Iris pigment epithelial cell (primary cell): Measurements from ENCODE around the gene DKK3.
A peak's percentile ranks its signal among the peaks of the same experiment; 100 is the strongest.

Experiments
- DNase-seq: peaks from one replicate; pipeline ENCODE4 v3.0.0-alpha.2; 2011; ENCODE audit warnings: low read depth

DKK3 gene

DNA sequence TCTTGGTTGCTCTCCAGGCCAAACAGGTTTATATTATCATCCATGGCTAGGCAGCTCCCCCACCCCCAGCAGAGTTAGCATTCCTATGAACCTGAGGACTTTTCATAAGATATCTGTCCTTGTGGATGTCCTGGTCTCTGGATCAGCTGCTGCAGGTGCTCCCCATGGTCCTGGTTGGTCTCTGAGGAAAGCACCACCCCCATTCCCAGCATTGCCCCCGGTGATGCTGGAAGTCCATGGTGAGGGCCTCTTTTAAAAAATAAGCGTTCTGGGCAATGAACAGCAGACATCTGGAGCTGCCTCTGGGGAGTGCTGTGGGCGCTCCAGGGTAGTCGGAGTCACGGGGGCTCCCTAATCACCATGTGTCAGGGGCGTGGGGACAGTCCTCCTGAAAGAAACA is 26.6 kb downstream of the DKK3 start:
- DNase-seq = no peak

DNA sequence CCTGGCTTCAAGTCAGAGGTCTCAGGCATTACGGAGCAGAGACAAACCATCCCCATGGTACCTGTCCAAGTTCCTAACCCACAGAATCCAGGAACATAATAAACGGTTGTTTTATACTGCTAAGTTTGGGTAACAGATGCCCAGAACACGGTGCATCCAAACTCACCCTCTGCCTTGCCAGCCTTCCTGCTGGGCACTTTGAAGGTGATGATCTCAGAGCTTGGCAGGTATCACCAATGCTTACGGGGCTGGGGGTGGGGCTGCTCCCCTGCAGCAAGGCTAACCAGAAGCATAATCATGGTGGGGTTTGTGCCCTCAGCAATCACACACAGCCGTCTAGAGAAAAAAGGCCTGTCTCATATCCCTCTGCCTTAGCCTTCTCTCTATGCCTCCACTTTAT is 27.1 kb downstream of the DKK3 start:
- DNase-seq = no peak

DNA sequence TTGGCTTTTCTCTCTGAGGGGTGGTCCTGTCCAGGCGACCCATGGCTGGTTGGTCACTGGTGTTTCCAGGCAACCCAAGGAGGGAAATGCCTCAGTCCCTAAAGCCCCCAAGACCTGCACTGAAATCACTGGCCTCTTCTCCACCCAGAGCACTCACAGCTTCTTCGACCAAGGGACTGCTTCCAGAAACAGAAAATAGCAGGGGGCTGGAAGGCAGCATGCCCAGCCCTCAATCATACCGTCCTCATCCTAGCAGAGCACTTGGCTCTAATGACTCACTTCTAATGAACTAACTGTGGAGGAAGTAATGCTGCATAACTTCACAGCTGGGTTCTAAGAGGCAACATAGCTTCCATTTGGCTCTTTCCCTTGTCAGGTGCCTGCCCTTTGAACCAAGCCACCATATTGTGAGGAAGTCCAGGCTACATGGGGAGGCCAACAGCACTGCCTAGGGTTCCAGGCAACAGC is 27.6 kb downstream of the DKK3 start:
- DNase-seq = peak; percentile 54

DNA sequence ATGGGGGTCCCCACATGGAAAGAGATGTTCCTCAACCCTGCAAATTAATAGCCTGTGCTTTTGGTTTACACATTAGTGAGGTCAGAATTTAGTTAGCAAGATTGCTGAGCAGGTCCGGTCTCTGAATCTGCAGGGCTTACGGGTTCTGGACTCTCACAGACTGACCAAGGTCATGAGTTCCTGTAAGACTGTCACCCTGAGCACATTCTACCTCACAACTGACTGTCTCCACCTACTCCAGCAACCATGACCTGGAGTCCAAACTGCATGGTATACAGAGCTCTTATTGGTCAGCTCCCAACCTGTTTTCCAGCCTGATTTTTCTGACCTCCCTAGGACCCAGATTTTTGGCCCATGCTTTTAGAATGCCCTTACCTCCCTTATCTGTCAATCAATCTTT is 28.2 kb downstream of the DKK3 start:
- DNase-seq = no peak

DNA sequence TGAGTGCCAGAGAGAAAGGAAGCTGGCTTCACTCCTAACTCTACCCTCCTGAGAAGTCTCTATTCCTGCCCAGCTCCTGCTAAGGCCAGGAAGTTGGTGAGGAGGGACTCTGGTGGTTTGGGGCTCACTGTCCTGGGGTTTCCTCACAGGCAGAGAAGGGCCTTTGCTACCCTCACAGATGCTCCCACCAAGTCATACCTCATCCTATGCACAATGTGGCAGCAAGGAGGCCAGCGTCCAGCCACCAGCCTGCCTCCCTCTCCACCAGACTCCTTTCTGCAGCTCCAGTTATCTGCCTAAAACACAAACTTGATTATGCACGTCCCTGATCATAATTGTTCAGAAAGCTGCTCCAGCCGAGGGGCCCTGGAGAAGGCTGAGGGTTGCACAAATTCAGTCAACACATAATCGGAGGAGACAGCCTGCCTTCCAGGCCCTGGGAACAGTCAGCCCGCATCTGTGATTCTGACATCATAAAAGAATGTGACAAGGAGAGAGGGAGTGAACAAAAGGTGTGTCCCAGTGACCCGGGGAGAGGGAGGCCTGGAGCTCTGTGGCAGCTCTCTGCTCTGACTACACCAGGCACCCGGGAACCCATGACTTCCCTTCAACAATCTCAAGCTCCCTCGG is 28.8 kb downstream of the DKK3 start:
- DNase-seq = peak; percentile 74

DNA sequence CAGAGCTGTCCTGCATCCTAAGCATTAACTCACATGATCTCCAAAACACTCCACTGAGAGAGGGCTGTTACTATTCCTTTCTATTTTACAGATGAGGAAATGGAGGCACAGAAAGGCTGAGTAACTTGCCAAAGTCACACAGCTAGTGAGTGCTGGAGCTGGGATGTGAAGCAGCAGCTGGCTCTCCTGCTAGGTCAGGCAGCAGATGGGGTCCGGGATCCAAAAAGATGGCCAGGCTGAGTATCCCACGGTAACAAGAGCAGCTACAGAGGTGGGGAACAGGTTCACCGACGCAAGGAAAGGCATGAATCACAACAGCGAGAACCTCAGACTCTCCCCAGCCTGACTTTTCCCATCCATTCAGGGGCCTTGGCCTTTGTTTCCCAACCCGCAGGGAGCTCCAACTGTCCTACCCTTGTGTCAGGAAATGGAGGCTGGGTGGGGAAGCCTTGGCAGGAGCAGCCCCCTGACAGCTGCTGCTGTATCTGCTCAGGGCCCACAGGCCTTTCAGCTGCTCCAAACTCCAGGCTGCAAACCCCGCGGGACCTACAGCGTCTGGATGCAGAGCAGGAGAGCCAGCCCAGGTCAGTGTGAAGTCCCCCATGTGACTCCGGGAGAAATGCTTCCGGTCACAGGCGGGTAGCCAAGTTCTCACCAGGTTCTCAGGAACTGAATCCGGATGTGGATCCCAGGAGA is 29.5 kb downstream of the DKK3 start:
- DNase-seq = peak; percentile 67

DNA sequence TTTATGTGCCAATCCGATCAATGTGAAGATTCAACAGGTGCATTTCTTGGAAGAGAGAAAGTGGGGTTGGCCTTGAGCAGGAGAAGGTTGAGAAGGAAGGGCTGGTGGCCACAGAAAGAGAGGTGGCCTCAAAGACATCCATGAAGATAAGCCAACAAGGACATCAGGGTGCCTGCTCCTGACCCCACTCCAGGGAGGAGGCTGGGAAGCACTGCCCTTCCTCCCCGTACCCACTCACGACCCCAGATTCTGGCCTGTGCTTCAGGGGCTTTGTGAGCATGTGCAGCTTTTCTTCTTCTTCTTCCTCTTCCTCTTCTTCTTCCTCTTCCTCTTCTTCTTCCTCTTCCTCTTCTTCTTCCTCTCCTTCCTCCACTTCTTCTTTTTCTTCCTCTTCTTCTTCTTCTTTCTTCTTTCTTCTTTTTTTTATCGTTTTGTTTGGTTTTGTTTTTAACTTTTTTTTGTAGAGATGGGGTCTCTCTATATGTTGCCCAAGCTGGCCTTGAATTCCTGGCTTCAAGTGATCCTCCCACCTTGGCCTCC is 30.3 kb downstream of the DKK3 start:
- no peak for DNase-seq

DNA sequence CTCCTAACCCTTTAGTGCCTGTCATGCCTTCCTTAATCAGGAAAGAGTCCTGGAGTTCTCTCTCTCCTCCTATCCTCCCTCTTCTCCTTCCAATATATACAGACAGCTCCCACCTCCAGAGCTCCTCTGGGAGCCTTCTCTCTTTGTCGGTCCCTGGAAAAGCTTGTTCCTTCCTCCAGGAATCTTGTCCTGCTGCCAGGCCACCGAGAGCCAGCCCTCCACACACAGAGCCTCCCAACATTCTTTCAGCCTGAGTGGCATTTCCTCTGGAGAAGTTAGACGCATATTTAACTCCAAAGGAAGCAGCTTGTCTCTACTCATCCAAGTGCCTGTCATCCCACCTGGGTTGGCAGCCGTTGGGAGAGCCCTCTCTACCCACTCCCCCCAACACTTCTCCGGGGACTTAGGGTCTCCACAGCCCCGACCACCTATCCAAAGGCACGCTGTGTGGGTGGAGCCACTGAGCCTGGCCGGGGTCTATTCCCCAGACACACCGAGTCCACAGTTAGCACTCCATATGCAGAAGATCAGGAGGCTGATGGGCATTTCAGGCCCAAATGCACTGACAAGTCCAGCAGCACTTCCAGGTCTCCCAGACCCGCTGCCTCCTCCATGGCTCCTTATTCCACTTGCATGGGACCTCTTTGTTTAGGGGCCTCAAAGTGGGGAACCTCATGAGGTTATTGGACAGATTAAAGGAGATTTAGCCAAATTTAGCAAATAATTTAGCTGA is 31.1 kb downstream of the DKK3 start:
- peak; percentile 70 for DNase-seq

DNA sequence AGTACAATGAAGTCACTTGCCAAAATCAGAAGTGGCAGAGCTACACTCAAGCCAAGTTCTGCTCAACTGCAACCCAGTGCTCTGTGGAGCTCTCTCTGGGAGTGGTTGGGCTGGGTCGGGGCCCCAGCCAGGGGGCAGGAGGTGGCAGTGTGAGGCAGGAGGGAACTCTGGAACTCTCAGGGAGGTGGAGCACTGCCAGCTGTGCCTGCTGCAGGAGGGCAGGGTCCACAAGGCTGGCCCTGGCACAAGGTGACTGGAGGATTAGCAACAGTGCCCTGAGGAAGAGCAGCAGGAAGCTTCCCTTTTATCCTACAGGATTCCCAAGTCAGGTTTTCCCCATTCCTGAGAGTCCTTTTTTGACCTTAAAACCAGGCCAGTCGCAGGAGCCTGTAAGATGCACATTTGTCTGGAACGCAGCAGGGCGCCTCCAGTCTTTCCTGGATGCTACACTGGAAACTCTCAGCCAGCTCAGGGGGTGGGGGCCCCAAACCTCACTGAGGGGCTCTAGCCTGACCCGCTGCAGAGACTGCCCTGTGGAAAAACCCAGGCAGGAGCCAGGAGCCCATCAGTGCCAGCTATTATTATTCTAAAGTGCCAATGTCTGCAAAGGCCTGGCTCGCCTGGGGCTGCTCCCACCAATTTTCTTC is 31.8 kb downstream of the DKK3 start:
- no peak for DNase-seq

DNA sequence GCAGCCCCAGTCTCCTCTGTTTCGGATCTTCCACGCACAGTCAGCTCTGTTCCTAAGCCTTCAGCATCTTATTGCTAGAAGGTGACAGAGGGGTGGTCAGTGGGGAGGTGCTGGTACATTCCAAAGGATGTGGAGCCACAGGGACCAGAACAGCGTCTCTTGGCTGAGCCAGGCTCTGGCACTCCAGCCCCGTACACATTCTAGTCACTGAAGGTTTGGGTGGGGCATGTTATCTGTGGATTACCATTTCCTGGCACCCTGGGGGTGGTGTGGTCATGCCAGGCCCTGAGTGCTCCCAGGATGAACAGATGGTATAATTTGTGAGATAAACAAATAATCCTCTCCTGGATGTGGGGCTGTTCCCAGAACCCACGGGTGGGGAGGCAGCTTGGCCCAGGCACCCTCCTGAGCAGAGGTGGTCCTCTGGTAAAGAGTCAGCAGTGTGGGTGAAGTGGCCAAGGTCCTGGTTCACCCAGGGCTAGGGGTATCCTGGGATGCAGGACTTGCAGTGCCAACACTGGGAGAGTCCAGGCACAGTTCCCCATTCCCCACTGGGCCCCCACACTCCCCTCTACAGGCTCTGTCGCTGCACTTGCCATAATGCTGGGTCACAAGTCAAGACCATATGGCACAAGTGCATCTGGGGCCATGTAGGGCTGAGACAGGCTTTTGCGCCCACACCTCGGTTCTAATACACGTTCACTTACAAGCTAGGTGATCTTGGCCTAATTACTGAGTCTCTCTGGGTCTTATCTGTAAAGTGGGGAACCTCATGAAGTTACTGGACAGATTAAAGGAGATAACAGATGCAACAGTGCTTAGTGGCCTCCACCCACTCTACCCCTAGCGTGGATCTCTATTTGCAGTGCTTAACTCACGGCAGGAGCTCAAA is 33.0 kb downstream of the DKK3 start:
- DNase-seq = no peak

DNA sequence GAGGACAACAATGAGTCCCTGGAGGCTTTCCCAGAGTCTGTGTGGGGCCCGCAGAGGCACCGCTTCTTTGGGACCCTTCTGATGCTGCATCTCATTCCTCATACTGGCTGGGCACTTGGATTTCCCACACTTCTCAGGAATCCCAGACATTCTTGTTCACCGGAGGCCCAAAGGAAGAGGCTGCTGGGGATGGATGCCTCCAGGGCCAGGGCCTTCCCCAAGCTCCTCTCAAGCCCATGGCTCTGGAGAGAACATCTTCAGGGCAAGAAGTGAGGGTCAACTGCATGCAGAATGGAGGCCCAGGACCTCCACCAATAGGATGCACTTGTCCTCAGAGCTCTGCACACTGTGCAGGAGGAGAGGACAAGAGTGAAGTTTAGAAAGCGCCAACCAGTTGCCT is 34.6 kb downstream of the DKK3 start:
- no peak for DNase-seq

DNA sequence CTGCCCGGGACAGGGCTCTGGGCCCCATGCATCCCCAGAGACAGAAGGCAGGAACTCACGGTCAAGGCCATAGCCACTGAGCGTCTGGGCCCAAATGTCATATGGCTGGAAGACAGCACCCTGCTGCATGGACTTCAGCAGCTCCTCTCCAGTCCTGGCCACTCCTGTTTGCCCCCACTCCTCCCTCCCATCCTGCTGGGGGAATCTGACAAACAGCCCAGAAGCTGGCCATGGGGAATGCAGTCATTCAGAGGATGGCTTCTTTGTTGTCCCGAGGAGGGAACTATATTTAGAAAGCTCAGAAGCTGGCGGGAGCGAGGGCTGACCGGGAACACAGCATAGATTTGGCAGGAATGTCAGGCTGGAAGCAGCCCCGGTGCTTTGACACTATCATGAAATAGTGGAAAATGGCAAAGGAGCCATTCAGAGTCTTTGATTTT is 35.0 kb downstream of the DKK3 start:
- no peak for DNase-seq

DNA sequence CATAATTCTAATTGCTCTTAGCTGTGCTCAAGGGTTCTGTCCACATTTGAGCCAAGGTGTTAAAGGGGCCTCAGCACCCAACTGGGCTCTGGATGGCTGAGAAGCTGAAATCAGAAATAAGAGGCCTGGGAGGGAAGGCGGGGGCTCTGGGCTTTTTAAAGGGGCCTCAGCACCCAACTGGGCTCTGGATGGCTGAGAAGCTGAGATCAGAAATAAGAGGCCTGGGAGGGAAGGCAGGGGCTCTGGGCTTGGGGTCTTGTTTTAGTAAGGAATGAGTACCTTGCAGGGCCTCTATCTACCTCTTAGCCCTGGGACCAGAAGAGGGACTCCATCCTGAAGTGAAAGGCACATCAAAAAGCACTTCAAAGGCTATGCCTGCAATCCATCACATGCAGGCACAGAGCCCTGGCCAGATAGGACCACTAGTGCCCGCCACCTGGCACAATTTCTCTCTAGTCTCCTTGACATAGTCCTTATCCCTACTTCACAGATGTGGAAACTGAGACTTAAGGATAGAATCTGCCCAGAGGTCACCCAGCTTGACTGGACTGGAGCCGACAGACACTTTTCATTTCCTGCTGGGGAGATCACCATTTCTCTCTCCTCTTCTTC is 35.6 kb downstream of the DKK3 start:
- DNase-seq = no peak

DNA sequence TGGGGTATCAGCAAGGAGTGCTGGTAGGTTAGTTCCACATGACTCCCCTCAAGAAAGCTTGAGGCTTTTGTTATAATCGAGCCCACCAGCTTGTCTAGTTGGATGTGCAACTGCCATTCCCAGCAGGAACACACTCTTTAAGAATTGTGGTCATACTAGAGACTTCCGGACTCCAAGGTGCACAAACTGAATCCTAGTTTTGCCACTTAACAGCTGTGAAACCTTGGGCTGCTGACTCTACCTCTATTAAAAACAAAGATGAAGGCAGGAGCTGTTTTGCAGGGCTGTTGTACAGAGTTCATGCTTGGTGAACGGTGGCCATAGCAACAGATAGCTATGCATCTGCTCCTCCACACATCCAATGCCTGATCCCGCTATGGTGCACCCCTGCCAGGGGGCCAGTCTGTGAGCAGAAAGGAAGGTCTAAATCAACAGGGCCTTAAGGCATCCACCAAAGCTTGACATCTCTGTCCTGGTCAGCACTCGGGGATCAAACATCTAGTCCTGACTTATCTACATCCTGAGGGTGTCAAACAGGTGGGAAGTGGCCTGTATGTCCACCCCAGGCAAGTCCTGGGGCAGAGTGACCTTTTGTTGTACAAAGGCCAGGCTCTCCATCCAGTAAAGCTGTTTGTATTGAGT is 36.4 kb downstream of the DKK3 start:
- no peak for DNase-seq

DNA sequence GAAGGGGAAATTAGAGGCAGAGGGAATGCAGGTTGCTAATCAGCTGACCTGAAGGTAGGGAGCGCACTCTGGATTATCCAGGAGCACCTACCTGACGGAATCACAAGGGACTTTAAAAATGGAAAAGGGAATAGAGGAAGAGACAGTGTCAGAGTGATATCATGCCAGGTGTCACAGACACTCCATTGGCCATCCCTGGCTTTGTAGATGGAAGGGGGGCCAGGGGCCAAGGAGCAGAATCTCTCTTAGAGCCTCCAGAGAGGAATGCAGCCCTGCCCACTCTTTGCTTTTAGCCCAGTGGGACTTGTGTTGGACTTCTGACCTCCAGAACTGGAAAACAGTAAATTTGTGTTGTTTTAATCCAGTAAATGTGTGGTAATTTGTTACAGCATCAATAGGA is 37.9 kb downstream of the DKK3 start:
- DNase-seq = no peak

DNA sequence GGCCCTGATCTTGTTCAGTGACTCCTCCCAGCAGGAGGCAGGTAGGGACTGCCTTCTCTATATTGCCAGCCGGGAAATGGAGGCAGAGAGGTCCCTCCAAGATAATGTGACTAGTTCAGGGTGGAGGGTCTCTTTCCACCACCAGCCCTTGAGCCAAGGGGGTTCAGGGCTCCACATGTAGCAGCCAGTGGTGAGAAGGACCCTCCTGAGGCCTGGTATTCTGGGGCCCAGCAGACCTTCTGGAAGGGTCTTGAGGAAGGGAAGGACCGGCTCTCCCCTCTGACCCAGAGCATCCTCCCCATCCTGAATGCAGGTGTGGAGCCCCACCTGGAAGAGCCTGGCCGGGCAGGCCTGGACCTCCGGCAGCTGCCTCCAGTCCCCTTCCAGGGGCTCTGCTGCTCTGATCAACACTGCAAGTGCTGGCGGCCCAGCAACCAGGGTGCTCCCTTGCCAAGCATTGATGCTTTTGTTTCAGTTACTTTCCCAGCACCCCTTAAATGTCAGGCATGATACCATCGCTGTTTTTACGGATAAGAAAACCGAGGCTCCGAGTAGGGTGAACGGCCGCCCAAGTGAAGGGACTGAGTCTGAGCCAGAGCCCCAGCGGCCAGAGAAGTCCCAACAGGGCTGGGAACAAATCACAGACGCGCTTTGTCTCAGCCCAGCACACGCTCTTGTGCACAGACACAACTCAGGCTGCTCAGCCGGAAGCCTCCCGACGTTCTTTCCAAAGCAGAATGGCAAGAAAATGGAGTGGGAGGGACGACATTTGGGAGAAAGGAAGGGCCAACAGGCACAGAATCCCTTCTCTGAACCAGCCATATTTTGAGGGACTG is 38.8 kb downstream of the DKK3 start:
- no peak for DNase-seq

DNA sequence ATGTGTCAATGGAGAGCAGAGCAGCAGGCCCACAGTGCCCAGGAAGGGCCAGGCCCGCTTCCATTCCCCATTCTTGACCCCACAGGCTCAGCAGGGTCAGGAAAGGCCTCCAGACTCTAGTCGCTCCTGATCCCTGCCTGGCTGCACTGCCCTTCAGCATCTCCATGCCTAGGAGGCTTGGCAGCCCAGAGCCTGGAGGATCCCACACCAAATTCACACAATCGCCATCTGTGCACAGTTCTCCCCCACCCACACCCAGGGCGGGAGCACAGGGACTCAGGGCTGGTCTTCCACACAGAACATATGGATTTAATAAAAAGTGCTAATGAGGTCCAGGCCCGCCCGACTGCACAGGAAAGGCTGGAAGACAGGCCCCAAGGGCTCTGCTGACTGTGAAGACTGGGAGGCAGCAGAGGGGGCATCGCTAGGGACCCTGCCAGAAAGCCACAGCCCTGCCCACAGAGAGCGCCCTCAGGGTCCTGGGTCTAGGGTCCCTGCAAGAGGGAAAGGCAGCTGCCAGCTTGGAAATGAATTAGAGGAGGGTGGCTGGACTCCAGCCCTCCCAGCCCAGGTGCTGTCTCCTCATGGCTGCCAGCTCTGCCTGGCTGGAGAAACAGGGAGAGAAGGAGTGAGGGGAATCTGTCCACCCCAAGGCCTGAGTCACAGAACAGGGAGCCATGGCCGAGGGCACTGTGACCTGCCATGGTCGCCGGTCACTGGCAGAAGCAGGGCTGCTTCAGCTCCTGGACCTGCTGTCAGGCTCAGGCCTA is 39.7 kb downstream of the DKK3 start:
- no peak for DNase-seq

DNA sequence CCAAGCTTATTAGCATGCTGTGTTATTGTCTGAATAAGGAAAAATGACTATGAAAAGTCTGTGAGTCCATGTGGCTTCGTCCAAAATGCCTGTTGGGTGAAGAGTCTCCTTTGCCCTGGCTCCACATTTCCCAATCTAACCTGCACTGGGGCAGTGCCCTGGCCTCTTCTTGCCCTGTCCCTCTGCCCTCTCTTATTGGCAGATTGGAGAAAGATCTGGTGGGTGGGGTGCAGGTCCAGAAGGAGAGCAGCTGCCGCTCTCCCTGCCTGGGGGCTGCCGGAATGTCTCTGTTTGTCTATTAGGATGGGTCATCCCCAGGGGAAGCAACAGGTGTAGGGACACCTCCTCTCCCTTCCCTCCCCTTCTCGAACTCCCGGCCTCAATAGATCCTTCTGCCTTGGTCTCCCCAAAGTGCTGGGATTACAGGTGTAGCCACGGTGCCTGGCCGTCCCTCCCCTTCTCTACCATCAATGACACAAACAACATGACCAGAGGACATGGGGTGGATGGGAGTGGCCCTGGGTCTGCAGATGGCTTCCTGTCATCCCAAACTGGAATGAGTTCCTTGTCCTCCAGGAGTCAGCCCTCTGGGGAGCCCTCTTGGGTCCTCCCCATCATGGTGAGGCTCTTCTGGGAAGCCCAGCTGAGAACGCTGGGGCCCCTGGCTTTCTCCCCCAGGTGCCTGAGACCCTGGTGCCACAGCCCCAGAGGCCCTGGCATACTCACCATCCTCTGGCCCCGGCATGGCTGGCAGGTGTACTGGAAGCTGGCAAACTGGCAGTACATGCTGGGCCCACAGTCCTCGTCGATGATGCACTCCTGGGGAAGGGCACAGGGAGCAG is 40.5 kb downstream of the DKK3 start:
- DNase-seq = no peak
